Natural killer cell treated with Interleukin-12 subunit alpha and Interleukin-12 subunit beta and Interleukin-15 and Interleukin-18, amount 100 ng/mL, for 72 hours (primary cell): Measurements from ENCODE around the gene GRID2. TPM values are rescaled to one million over a fixed set of nuclear protein-coding genes. Genes with fewer than 3 reads are reported as not detected.
A peak's percentile ranks its signal among the peaks of the same experiment; 100 is the strongest.
"Not testable (repeated sequence)": the region's sequence is repeated elsewhere in the genome, so short reads cannot be mapped to it uniquely, and the experiment has no call there.

Experiments
- ATAC-seq, 2 donors: fragments of 150-1000 bp; cut with Tn5 transposase in 1 of 2; sonication (Bioruptor Pico), chemical (Tn5 transposase) in 1 of 2; 2 replicates each; pipeline ENCODE4 v1.10.0; 2021
- DNase-seq: peaks from one replicate; pipeline ENCODE4 v3.0.0; 2022; ENCODE audit warnings: low spot score
- H3K27ac Mint-ChIP-seq, 2 donors: 1 replicate in 1 of 2; 2 replicates in 1 of 2; pipeline ENCODE4 v1.8.0; 2022; ENCODE audit warnings: mixed read lengths in 2 of 2, mild to moderate bottlenecking in 1 of 2, moderate library complexity in 1 of 2
- H3K27me3 Mint-ChIP-seq, 2 donors: 1 replicate in 1 of 2; 2 replicates in 1 of 2; pipeline ENCODE4 v1.8.0; 2022; ENCODE audit warnings: mixed read lengths in 2 of 2
- H3K36me3 Mint-ChIP-seq: one replicate; pipeline ENCODE4 v1.8.0; 2022; ENCODE audit warnings: mixed read lengths
- H3K4me1 Mint-ChIP-seq, 2 donors: 1 replicate in 1 of 2; 2 replicates in 1 of 2; pipeline ENCODE4 v1.8.0; 2022; ENCODE audit warnings: low read depth in 2 of 2, mixed read lengths in 2 of 2, mild to moderate bottlenecking in 1 of 2
- H3K4me3 Mint-ChIP-seq: one replicate; pipeline ENCODE4 v1.8.0; 2022; ENCODE audit warnings: mixed read lengths
- H3K9me3 Mint-ChIP-seq: 2 replicates; pipeline ENCODE4 v1.8.0; 2022; ENCODE audit warnings: mixed read lengths
- total RNA-seq, 2 donors: library from RNA; stranded (reverse); gene quantifications; one replicate each; pipeline ENCODE4 v1.2.3, GENCODE V29; 2022

Gene GRID2
- total RNA-seq, 2 donors from 2014 or later, result not detected

DNA sequence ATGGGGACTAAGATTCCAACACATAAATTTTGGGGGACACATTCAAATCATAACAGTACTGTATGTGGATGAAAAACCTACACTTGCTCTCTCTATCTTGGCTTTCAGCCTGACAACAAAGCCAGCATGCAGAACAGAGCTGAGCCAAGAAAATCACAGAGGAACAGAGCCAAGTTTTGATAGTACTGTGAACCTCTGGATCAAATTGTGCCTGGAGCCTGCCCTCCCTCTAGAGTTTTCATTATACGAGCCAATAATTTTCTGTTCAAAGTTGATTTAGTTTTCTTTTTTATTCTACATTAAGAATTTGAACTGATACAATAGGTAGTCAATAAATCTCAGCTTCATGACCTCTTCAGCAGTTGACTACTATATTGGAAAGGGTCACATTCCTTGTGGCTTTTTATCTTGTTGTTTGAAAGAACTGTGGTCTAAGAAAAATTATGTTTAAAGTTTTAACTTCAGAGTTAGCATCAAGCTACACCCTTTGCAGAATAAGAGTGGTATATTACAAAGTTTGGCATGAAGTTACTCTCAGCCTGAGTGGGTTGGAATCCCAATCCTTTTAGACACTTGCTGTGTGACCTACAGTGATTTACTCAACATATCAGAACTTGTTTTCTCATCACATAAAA lies 31.1 kb downstream of the GRID2 start:
- Mint-ChIP-seq H3K27me3 (no peaks in the 10 kb centered on the region), H3K9me3 (peaks cover 14% of the 10 kb centered on the region), H3K36me3 (no peaks in the 10 kb centered on the region), H3K4me3 (no peak overlapping the region), H3K27ac (no peak overlapping the region), H3K4me1 (no peaks in the 10 kb centered on the region)
- ATAC-seq (no peak), DNase-seq (no peak)

DNA sequence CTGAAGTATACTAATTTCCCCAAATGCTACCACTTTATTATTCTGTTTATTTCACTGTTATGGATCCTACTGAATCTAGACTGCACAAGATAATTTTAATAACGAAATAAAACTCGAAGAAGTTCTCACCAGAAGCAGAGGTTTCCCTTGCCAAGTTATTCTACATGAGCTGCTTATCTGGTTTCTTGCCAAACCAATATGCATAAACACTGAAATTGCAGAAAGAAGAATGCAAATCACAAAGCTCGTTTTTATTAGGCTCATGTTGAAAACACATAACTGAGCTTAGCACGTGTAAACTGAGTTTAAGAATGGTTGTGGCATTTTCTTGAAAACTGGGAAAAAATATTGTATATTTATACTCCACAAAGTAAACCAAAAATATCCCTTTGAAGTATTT lies 35.9 kb downstream of the GRID2 start:
- no peaks in the 10 kb centered on the region for H3K27me3 Mint-ChIP-seq
- H3K36me3 Mint-ChIP-seq, result no peaks in the 10 kb centered on the region
- no peak overlapping the region for H3K4me3 Mint-ChIP-seq
- H3K27ac Mint-ChIP-seq, result no peak overlapping the region
- H3K9me3 Mint-ChIP-seq, result peaks cover 9% of the 10 kb centered on the region
- no peak for ATAC-seq
- DNase-seq, result no peak
- no peaks in the 10 kb centered on the region for H3K4me1 Mint-ChIP-seq

DNA sequence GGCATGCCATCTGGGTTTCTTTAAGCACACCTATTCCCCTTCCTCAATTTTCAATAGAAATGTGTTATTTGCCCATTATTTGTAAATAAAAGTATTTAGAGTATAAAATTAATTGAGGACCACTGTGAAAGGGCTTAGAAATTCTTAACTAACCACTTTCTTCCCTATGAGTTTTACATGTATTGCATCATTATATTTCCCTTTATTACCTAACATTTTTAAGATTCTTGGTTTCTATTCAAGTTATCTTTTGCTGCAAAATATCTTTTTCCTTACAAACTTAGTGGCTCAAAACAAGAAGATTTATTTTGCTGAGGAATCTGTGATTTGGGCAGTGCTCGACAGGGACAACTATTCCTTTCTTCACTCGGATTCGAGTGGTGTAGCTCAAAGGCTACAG lies 40.5 kb downstream of the GRID2 start:
- no peak for DNase-seq
- Mint-ChIP-seq H3K4me3 (no peak overlapping the region), H3K27me3 (no peaks in the 10 kb centered on the region), H3K36me3 (no peaks in the 10 kb centered on the region), H3K4me1 (no peaks in the 10 kb centered on the region), H3K27ac (no peak overlapping the region), H3K9me3 (peaks cover 3% of the 10 kb centered on the region)
- no peak for ATAC-seq

DNA sequence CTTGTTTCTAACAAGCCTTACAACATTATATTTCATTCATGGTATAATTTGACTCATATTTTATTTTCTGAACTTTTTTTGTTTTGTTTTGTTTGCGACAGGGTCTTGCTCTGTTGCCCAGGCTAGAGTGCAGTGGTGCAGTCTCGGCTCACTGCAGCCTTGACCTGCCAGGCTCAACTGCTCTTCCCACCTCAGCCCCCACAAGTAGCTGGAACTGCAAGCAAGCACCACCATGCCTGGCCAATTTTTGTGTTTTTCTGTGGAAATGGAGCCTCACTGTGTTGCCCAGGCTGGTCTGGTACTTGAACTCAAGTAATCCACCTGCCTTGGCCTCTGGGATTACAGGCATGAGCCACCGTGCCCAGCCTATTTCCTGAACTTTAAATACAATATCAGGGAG lies 42.5 kb downstream of the GRID2 start:
- ATAC-seq (no peak), DNase-seq (peak; percentile 54)
- Mint-ChIP-seq H3K36me3 (no peaks in the 10 kb centered on the region), H3K4me3 (no peak overlapping the region), H3K27me3 (no peaks in the 10 kb centered on the region), H3K27ac (no peak overlapping the region), H3K4me1 (no peaks in the 10 kb centered on the region), H3K9me3 (no peaks in the 10 kb centered on the region)

DNA sequence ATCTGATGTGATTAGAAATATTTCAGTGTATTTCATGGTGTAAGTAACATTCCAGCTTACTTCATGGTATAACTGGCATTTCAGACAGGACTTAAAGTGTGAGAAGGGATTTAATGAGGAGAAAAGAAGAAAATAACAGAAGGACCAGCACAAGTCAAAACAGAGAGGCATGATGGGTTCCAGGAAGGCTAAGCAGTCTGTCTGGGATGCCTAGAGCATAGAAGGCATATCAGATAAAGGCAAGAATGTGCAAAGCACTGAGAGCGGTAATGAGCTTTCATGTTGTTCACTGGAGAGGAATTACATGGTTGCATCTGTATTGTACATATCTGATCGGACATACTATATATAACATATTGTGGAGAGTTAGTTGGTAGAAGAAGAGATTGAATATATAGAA lies 54.2 kb downstream of the GRID2 start:
- Mint-ChIP-seq H3K27ac (no peak overlapping the region), H3K36me3 (no peaks in the 10 kb centered on the region), H3K27me3 (no peaks in the 10 kb centered on the region), H3K4me1 (no peaks in the 10 kb centered on the region), H3K4me3 (no peak overlapping the region), H3K9me3 (peaks cover 11% of the 10 kb centered on the region)
- no peak for ATAC-seq
- no peak for DNase-seq

DNA sequence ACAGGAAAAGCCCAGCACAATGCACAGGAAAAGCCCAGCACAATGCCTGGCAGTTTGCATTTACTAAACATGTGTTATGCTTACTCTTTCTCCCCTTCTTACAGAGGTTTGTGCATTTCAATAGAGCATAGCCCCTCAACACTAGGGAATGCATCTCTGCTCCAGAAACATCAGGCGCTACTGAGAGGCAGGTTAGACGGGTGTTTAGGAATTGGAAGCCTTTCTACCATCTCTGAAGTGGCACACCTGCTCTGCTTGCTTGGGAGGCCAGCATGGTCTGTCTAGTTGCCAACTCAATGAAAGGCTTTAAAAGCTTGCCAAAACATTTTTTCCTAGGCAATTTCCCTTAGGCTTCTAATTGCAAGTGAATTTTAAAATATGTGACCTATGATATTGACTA lies 55.7 kb downstream of the GRID2 start:
- peaks cover 10% of the 10 kb centered on the region for H3K9me3 Mint-ChIP-seq
- H3K27me3 Mint-ChIP-seq, result no peaks in the 10 kb centered on the region
- DNase-seq (no peak), ATAC-seq (no peak)
- no peak overlapping the region for H3K4me3 Mint-ChIP-seq
- no peaks in the 10 kb centered on the region for H3K4me1 Mint-ChIP-seq
- no peak overlapping the region for H3K27ac Mint-ChIP-seq
- no peaks in the 10 kb centered on the region for H3K36me3 Mint-ChIP-seq

DNA sequence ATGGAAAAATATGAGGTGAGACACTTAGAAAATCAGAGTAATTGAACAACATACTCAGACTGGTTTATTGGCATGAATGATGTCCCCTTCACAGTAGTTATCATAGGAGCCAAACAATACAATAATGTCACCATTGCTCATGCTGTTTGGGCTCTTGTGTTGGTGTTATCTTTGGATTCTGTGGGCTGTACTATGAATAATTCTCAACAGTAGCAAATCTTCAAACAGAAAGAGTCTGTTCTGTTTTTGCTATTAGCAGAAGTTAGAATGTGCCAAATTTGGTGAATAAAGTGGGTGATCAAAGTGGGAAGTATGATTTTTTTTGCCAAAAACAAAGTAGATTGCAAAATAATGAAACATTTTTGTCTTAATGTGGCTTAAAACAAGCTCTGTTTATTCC lies 58.3 kb downstream of the GRID2 start:
- Mint-ChIP-seq H3K4me3 (no peak overlapping the region), H3K27me3 (no peaks in the 10 kb centered on the region), H3K36me3 (peaks cover 4% of the 10 kb centered on the region), H3K27ac (no peak overlapping the region), H3K4me1 (no peaks in the 10 kb centered on the region), H3K9me3 (peaks cover 15% of the 10 kb centered on the region)
- DNase-seq, result no peak
- no peak for ATAC-seq

DNA sequence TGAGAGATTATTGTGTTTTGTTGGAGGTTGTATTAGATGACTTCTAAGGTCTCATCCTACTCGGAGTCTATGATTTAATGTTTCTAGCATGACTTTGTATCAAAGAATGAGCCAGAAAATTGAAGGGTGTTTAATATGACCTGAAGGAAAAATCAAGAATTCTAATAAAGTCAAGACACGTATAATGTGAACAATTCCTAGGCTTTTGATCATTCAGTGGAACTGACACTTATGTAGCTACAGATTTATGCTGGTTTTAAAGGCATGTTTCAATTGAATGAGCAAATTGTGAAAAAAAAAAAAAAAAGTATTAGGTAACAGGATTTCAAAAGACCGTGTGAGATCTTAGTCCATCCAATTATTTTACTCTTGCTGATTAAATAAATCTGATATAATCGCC lies 64.9 kb downstream of the GRID2 start:
- ATAC-seq (no peak), DNase-seq (no peak)
- H3K27ac Mint-ChIP-seq, result no peak overlapping the region
- H3K36me3 Mint-ChIP-seq, result peaks cover 4% of the 10 kb centered on the region
- no peaks in the 10 kb centered on the region for H3K27me3 Mint-ChIP-seq
- no peak overlapping the region for H3K4me3 Mint-ChIP-seq
- peaks cover 19% of the 10 kb centered on the region for H3K9me3 Mint-ChIP-seq
- H3K4me1 Mint-ChIP-seq, result no peaks in the 10 kb centered on the region

DNA sequence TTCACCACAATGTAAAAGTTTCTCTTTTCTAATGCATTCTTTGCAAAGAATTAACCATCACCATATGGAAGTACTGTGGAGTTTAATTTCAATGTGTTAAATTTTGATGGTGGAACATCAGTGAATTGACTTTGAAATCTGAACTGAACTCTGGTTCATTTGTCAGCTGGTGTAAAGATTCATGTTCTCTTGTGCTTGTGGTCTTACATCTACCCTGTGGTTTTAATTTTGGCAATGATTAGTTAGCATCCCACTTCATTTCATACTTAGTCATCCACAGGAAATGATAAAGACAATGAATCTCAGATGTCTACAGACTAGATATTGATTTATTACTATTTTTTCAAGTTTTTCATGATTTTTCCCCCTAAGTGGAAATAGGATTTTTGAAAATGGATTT lies 77.8 kb downstream of the GRID2 start:
- no peaks in the 10 kb centered on the region for H3K4me1 Mint-ChIP-seq
- H3K36me3 Mint-ChIP-seq, result peaks cover 7% of the 10 kb centered on the region
- no peak overlapping the region for H3K4me3 Mint-ChIP-seq
- DNase-seq, result no peak
- no peak overlapping the region for H3K27ac Mint-ChIP-seq
- ATAC-seq, result no peak
- no peaks in the 10 kb centered on the region for H3K27me3 Mint-ChIP-seq
- H3K9me3 Mint-ChIP-seq, result peaks cover 8% of the 10 kb centered on the region

DNA sequence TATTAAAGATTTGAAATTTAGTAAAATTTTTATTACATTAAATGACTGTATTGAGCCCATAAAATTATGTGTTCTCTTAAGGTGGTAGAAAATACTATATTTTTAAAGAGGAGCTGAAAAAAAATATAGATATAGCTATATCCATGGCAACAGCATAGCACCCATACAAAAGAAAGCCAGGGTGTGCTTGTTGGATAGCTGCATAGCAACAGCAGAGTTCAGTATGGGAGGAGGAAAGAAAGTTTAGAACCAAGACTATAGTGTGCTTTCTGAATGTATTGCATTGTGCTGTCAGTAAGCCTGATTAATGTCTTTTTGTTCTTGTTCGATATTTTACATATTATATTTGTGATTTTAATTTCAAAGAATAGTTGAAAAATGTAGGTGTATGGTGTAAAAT lies 78.4 kb downstream of the GRID2 start:
- Mint-ChIP-seq H3K4me3 (no peak overlapping the region), H3K27me3 (no peaks in the 10 kb centered on the region), H3K9me3 (peaks cover 7% of the 10 kb centered on the region), H3K4me1 (no peaks in the 10 kb centered on the region), H3K36me3 (peaks cover 5% of the 10 kb centered on the region), H3K27ac (no peak overlapping the region)
- DNase-seq (no peak), ATAC-seq (no peak)

DNA sequence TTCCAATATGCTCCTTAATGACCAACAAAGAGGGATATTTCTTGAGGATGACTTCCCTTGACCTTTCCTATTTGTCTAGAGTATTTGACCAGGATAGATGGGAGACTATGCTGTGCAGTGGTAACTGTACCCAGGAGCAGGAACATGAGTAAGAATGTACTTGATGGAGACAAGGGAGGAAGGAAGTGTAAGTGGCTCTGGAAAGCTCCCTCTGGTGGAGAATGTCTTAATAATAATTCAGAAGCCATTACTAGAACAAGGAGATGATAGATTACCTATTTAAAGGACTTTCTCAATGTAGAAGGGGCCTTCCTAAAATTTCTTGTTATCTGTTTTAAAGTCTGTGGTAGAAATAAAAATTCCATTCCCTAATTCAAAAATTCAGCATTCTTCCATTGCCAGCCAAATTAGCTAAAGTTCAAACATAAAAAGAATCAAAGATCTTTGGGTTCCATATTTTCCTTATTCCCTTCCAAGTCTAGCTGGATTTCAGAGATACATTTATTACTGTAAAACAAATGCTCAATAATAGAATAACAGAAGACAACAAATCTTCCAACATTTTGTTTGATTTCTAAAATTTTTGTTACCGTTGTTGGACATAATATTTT lies 83.8 kb downstream of the GRID2 start:
- Mint-ChIP-seq H3K9me3 (no peaks in the 10 kb centered on the region), H3K27ac (no peak overlapping the region), H3K4me1 (no peaks in the 10 kb centered on the region), H3K36me3 (no peaks in the 10 kb centered on the region), H3K4me3 (no peak overlapping the region), H3K27me3 (no peaks in the 10 kb centered on the region)
- ATAC-seq (no peak), DNase-seq (no peak)

DNA sequence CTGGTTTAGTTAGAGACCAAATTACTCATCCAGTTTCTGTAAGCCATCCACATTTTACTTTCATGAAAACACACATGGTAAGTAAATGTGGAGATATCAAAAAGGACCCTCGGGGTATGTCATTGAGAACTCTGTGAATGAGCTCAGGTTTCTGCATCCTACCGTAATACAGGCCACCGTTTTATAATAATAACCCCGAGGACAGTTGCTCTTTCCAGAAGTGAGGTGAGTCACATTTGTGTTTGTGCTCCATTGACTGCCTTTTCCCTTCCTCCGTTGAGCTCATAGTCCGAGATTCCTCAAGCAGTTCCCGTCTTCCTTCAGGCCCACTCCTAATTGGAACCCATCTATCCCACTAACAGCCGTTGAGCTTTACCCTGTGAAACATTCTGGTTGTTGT lies 95.3 kb downstream of the GRID2 start:
- Mint-ChIP-seq H3K27me3 (no peaks in the 10 kb centered on the region), H3K4me3 (no peak overlapping the region), H3K36me3 (no peaks in the 10 kb centered on the region), H3K27ac (no peak overlapping the region), H3K9me3 (no peaks in the 10 kb centered on the region), H3K4me1 (no peaks in the 10 kb centered on the region)
- ATAC-seq (no peak), DNase-seq (no peak)

DNA sequence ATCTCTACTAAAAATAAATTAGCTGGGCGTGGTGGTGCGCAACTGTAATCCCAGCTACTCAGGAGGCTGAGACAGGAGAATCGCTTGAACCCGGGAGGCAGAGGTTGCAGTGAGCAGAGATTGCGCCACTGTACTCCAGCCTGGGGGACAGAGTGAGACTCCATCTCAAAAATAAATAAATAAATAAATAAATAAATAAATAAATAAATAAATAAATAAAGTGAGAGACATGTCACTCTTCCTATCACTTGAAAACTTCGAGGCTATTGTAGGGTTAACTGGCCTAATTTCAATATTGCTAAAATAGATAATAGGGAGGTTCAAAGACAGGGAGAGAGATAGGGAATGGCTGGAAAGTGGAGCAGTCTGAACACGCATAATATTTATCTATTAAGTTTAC lies 99.8 kb downstream of the GRID2 start:
- not testable (repeated sequence) for H3K27me3 Mint-ChIP-seq, H3K36me3 Mint-ChIP-seq, H3K4me1 Mint-ChIP-seq, DNase-seq, H3K4me3 Mint-ChIP-seq, ATAC-seq, H3K27ac Mint-ChIP-seq, H3K9me3 Mint-ChIP-seq

DNA sequence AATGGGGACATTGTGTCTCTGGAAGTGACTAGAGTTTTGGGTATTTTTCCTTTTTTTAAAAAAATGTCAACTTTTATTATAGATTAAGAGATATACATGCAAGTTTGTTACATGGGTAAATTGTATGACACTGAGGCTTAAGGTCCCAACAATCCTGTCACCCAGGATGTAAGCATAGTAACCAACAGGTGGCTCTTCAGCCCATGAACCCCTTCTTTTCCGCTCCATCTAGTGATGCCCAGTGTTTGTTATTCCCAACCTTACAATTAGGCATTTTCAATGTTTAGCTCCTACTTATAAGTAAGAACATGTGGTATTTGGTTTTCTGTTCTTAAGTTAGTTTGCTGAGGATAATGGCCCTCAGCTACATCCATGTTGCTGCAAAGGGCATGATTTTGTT lies 102.7 kb downstream of the GRID2 start:
- Mint-ChIP-seq H3K27me3 (no peaks in the 10 kb centered on the region), H3K4me3 (no peak overlapping the region)

DNA sequence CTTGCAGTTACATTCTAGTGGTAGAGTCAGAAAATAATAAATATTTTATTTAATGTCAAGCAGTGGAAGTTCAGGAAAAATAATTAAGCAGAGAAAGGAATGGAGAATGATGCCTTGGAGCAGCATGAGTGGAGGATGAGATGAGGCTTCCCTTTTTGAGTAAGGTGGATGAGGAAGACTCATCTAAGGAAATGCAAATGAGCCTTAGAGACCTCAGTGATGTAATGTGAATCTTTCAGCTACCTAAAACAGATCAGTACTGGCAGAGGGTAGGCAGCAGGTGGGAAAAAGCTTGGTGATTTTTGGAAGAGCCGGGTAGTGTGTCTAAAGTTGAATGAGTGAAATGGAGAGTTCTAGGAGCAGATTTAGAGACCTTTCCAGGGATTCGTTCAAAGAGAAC lies 118.2 kb downstream of the GRID2 start:
- no peaks in the 10 kb centered on the region for H3K4me1 Mint-ChIP-seq
- no peak for ATAC-seq
- H3K27ac Mint-ChIP-seq, result no peak overlapping the region
- H3K9me3 Mint-ChIP-seq, result peaks cover 13% of the 10 kb centered on the region
- DNase-seq, result no peak
- H3K36me3 Mint-ChIP-seq, result no peaks in the 10 kb centered on the region
- H3K4me3 Mint-ChIP-seq, result no peak overlapping the region
- no peaks in the 10 kb centered on the region for H3K27me3 Mint-ChIP-seq

More for the DNA sequence above, 102.7 kb downstream of the GRID2 start:
- peaks cover 18% of the 10 kb centered on the region for H3K9me3 Mint-ChIP-seq
- H3K36me3 Mint-ChIP-seq, result no peaks in the 10 kb centered on the region
- DNase-seq (no peak), ATAC-seq (no peak)
- no peaks in the 10 kb centered on the region for H3K4me1 Mint-ChIP-seq
- H3K27ac Mint-ChIP-seq, result no peak overlapping the region
